HL-60 (cell line): ENCODE data around the gene TPH2.

Experiments used
- CTCF ChIP-seq: IDR thresholded peaks from one replicate; pipeline ENCODE4 v1.5.1; 2011; ENCODE audit warnings: low read length, control low read depth, inconsistent platforms; ENCODE audit not compliant: insufficient read depth
- POLR2AphosphoS5 ChIP-seq: IDR thresholded peaks from 2 replicates; pipeline ENCODE4 v1.6.1; 2012; ENCODE audit warnings: low read depth

DNA sequence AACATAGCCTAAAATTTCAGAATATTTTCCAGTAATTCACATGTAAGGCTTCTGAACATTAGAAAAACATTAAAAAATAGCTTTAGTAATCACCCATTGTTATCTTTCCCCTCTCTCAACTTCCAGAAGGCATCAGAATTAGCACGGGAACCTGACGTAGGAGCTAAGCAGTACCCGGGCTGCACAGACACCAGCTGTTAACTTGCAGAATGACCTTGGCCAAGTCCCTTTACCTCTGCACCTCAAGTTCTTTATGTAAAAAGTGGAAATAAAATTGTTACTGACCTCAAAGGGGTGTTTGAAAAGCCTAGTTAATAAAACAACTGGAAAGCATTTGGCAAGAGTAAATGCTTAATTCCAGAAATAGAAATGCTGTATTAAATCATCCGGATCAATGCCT, 7.2 kb downstream of the TPH2 start:
- TF ChIP-seq CTCF, result no peak
- no peak for TF ChIP-seq POLR2AphosphoS5
